ENCODE measurements around the gene MYO10. TPM values are rescaled to one million over a fixed set of nuclear protein-coding genes. Genes with fewer than 3 reads are reported as not detected.

The MYO10 gene
- total RNA-seq, 4 donors from 2014 or later = 3.2 to 30.7 (median 22.9) TPM

DNA sequence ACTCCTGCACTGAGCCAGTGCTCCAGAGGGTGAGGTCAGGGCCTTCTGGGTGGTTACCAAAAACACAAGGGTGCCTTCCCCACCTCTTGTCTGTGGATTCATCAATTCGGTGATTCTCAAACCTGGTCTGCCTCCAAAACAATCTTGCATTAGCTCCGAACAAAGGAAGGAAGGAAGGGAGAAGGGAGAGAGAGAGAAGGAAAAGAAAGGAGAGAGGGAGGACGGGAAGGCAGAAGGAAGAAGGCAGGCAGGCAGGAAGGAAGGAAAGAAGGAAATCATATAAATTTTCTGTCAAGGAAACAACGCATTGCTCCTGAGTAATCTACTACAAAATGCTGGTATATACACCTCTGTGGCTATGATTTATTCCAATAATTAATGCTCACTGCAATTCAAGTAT is 39.3 kb downstream of the MYO10 start:
- DNase-seq = no peak
- H3K27ac ChIP-seq = no peak overlapping the region

DNA sequence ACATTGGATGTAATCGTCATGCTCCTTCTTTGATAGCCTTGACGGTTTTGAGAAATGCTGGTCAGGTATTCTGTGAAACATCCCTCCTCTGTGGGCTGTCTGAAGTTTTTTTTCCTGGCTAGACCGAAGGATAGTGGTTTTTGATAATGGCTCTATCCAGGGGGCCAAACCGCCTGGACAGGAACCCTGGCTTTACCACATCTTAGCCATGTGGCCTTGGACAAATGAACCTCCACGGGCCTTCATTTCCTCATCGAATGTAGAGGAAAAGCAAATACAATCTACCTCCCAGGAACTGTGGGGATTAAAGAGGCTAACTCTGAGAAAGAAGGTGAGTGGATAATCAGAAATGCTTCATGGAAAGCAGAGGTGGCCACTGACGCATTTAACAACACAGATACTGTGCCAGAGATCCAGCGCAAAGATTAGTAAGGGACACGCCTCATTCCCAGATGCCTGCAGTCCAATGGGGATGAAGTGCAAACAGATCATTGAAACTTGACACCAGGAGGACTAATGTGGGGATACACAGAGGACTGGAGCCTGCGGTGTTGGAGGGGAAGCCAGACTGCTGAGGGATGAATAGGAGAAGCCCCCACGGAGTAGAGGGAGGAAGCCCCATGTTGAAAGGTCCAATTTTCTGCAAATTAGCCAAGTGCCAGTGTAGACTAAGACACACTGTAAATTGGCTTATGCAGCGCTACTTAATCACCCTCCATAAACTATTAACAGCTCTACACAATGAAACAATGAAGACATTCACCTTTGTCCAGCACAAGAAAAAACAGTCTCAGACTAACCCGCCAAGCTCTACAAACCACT is 41.6 kb downstream of the MYO10 start:
- H3K4me3 ChIP-seq = no peak overlapping the region
- H3K4me1 ChIP-seq = no peaks in the 10 kb centered on the region
- no peaks in the 10 kb centered on the region for H3K36me3 ChIP-seq
- intact Hi-C loops (cut with DNase I; ENCODE audit: low total_unique reads) = no loop called here
- no peaks in the 10 kb centered on the region for H3K27me3 ChIP-seq
- TF ChIP-seq, protein P1, sequence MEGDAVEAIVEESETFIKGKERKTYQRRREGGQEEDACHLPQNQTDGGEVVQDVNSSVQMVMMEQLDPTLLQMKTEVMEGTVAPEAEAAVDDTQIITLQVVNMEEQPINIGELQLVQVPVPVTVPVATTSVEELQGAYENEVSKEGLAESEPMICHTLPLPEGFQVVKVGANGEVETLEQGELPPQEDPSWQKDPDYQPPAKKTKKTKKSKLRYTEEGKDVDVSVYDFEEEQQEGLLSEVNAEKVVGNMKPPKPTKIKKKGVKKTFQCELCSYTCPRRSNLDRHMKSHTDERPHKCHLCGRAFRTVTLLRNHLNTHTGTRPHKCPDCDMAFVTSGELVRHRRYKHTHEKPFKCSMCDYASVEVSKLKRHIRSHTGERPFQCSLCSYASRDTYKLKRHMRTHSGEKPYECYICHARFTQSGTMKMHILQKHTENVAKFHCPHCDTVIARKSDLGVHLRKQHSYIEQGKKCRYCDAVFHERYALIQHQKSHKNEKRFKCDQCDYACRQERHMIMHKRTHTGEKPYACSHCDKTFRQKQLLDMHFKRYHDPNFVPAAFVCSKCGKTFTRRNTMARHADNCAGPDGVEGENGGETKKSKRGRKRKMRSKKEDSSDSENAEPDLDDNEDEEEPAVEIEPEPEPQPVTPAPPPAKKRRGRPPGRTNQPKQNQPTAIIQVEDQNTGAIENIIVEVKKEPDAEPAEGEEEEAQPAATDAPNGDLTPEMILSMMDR (IDR thresholded peaks at IDR 0.05) = no peak
- TF ChIP-seq POLR2A (IDR thresholded peaks at IDR 0.05) = no peak
- no peak for DNase-seq
- H3K9me3 ChIP-seq = no peaks in the 10 kb centered on the region
- no peak overlapping the region for H3K27ac ChIP-seq

More for the DNA sequence above, 39.3 kb downstream of the MYO10 start:
- intact Hi-C loops (cut with DNase I; ENCODE audit: low total_unique reads) = no loop called here
- H3K4me3 ChIP-seq = no peak overlapping the region
- no peaks in the 10 kb centered on the region for H3K4me1 ChIP-seq
- TF ChIP-seq, protein P1 (IDR thresholded peaks at IDR 0.05) = no peak
- TF ChIP-seq POLR2A (IDR thresholded peaks at IDR 0.05) = no peak
- H3K36me3 ChIP-seq = no peaks in the 10 kb centered on the region
- H3K9me3 ChIP-seq = no peaks in the 10 kb centered on the region
- no peaks in the 10 kb centered on the region for H3K27me3 ChIP-seq

DNA sequence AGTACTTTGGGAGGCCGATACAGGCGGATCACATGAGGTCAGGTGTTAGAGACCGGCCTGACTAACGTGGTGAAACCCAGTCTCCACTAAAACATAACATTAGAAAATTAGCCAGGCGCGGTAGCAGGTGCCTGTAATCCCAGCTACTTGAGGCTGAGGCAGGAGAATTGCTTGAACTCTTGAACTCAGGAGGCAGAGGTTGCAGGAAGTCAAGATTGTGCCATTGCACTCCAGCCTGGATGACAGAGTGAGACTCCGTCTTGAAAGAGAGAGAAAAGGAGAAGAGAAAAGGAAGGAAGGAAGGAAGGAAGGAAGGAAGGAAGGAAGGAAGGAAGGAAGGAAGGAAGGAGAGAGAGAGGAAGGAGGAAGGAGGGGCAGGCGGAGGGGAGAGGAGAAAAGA is 45.1 kb downstream of the MYO10 start:
- TF ChIP-seq POLR2A (IDR thresholded peaks at IDR 0.05) = no peak
- TF ChIP-seq, protein P1 (IDR thresholded peaks at IDR 0.05) = no peak
- H3K27me3 ChIP-seq = no peaks in the 10 kb centered on the region
- H3K27ac ChIP-seq = peak overlapping the region in 1 of 2 donors; percentile 75

GRCh38 chr5:16889972-16890519 is 46.0 kb downstream of the MYO10 start:
- no peak for TF ChIP-seq POLR2A (IDR thresholded peaks at IDR 0.05)
- TF ChIP-seq, protein P1 (IDR thresholded peaks at IDR 0.05) = no peak
- Histone ChIP-seq H3K36me3 (no peaks in the 10 kb centered on the region), H3K9me3 (no peaks in the 10 kb centered on the region), H3K27ac (peak overlapping the region in 1 of 2 donors; percentile 75), H3K4me1 (peaks cover 0 to 9% of the 10 kb centered on the region in 2 donors), H3K27me3 (no peaks in the 10 kb centered on the region), H3K4me3 (no peak overlapping the region)
- DNase-seq = no peak
- intact Hi-C loops (cut with DNase I; ENCODE audit: low total_unique reads) = no loop called here

More for the DNA sequence above, 45.1 kb downstream of the MYO10 start:
- Histone ChIP-seq H3K4me3 (no peak overlapping the region), H3K4me1 (peaks cover 0 to 9% of the 10 kb centered on the region in 2 donors), H3K36me3 (no peaks in the 10 kb centered on the region), H3K9me3 (no peaks in the 10 kb centered on the region)
- no peak for DNase-seq
- intact Hi-C loops (cut with DNase I; ENCODE audit: low total_unique reads) = no loop called here
